Smooth muscle cell (in vitro differentiated cells): ENCODE measurements around the gene IMMP2L. TPM values are rescaled to one million over a fixed set of nuclear protein-coding genes. Genes with fewer than 3 reads are reported as not detected.

Experiments
- DNase-seq: peaks from one replicate; lab custom pipeline; 2025; ENCODE audit not compliant: unreplicated experiment; lab: John Stamatoyannopoulos, UW
- H2AFZ ChIP-seq: fragments of 200-600 bp; sonication (generic); 2 replicates; pipeline ENCODE4 v1.6.0; 2016; ENCODE audit warnings: antibody characterized with exemption, low read depth, mild to moderate bottlenecking
- H3F3A ChIP-seq: fragments of 200-600 bp; sonication (generic); 2 replicates; pipeline ENCODE4 v1.6.0; 2017; ENCODE audit warnings: antibody characterized with exemption, low read depth
- H3K27ac ChIP-seq: fragments of 200-600 bp; sonication (generic); 2 replicates; pipeline ENCODE4 v1.5.1; 2016; ENCODE audit warnings: low read depth, mild to moderate bottlenecking
- H3K27me3 ChIP-seq: fragments of 200-600 bp; sonication (generic); 2 replicates; pipeline ENCODE4 v1.6.1; 2016; ENCODE audit warnings: low read depth, mild to moderate bottlenecking
- H3K36me3 ChIP-seq: fragments of 200-600 bp; sonication (generic); 2 replicates; pipeline ENCODE4 v1.5.1; 2016; ENCODE audit warnings: low read depth
- H3K4me1 ChIP-seq: fragments of 200-600 bp; sonication (generic); 2 replicates; pipeline ENCODE4 v1.5.1; 2016; ENCODE audit warnings: low read depth
- H3K4me2 ChIP-seq: fragments of 200-600 bp; sonication (generic); 2 replicates; pipeline ENCODE4 v1.6.0; 2016; ENCODE audit warnings: mild to moderate bottlenecking
- H3K4me3 ChIP-seq: fragments of 200-600 bp; sonication (generic); 2 replicates; pipeline ENCODE4 v1.5.1; 2016; ENCODE audit warnings: mild to moderate bottlenecking
- H3K79me2 ChIP-seq: fragments of 200-600 bp; sonication (generic); 2 replicates; pipeline ENCODE4 v1.6.0; 2016; ENCODE audit warnings: low read depth, mild to moderate bottlenecking
- H3K9ac ChIP-seq: fragments of 200-600 bp; sonication (generic); 2 replicates; pipeline ENCODE4 v1.6.0; 2016; ENCODE audit warnings: low read depth
- H3K9me3 ChIP-seq: fragments of 200-600 bp; sonication (generic); replicated peaks from 2 replicates; pipeline ENCODE4 v1.5.1; 2016; ENCODE audit warnings: low read depth
- H4K20me1 ChIP-seq: fragments of 200-600 bp; sonication (generic); 2 replicates; pipeline ENCODE4 v1.6.0; 2016; ENCODE audit warnings: low read depth
- CTCF ChIP-seq: fragments of 200-600 bp; sonication (generic); IDR thresholded peaks from 2 replicates; pipeline ENCODE4 v1.5.1; 2017; ENCODE audit warnings: borderline replicate concordance, mild to moderate bottlenecking, antibody characterized with exemption; ENCODE audit not compliant: insufficient read depth, poor library complexity, severe bottlenecking
- WGBS: methylation state at CpG from one replicate; pipeline ENCODE4 v1.1.7; 2016; ENCODE audit warnings: low lambda C conversion rate; 5-methylcytosine and 5-hydroxymethylcytosine counted together
- polyA plus RNA-seq: library from polyadenylated mRNA; unstranded; fragments of >200 nt; fragmentation: Nextera tagmentation; extraction: Ambion mirVana; gene quantifications from 2 replicates; pipeline ENCODE4 v1.2.1, GENCODE V29; 2016
- total RNA-seq: library from RNA; depleted of rRNA; stranded (reverse); fragments of >200 nt; gene quantifications from 2 replicates; pipeline ENCODE4 v1.2.3, GENCODE V29; 2014

Gene IMMP2L
- total and polyA plus RNA-seq, 2 experiments from 2014 or later: 10.9 to 11.1 TPM

GRCh38 chr7:111057066-111057465 is 505.2 kb downstream of the IMMP2L start:
- no peak for DNase-seq
- no peaks in the 10 kb centered on the region for H3K9me3 ChIP-seq

GRCh38 chr7:111056371-111056770 is 505.9 kb downstream of the IMMP2L start:
- no peak overlapping the region for H2AFZ ChIP-seq
- WGBS: 94% methylated on average over 2 of the region's 2 CpGs
- H3K27ac ChIP-seq: no peak overlapping the region
- no peaks in the 10 kb centered on the region for H3F3A ChIP-seq
- H3K36me3 ChIP-seq: no peaks in the 10 kb centered on the region
- H3K9ac ChIP-seq: no peak overlapping the region
- H3K4me1 ChIP-seq: no peaks in the 10 kb centered on the region
- no peak for TF ChIP-seq CTCF
- H3K9me3 ChIP-seq: no peaks in the 10 kb centered on the region
- no peak overlapping the region for H3K4me2 ChIP-seq
- H3K79me2 ChIP-seq: no peaks in the 10 kb centered on the region
- H3K27me3 ChIP-seq: no peaks in the 10 kb centered on the region
- no peak for DNase-seq
- no peak overlapping the region for H3K4me3 ChIP-seq
- H4K20me1 ChIP-seq: no peaks in the 10 kb centered on the region

More at GRCh38 chr7:111057066-111057465, 505.2 kb downstream of the IMMP2L start:
- Histone ChIP-seq H3K4me2 (no peak overlapping the region), H2AFZ (no peak overlapping the region), H4K20me1 (no peaks in the 10 kb centered on the region), H3F3A (no peaks in the 10 kb centered on the region), H3K79me2 (no peaks in the 10 kb centered on the region), H3K27ac (no peak overlapping the region), H3K4me1 (no peaks in the 10 kb centered on the region), H3K36me3 (no peaks in the 10 kb centered on the region), H3K4me3 (no peak overlapping the region), H3K27me3 (no peaks in the 10 kb centered on the region), H3K9ac (no peak overlapping the region)
- TF ChIP-seq CTCF: no peak
- 95% methylated on average over 4 of the region's 4 CpGs for WGBS

- Histone ChIP-seq H3K9me3 (no peaks in the 10 kb centered on the region), H3K4me3 (no peak overlapping the region), H3K27me3 (no peaks in the 10 kb centered on the region), H3K79me2 (no peaks in the 10 kb centered on the region), H3F3A (no peaks in the 10 kb centered on the region), H3K4me1 (no peaks in the 10 kb centered on the region), H3K4me2 (no peak overlapping the region), H4K20me1 (no peaks in the 10 kb centered on the region), H3K36me3 (no peaks in the 10 kb centered on the region), H3K27ac (no peak overlapping the region), H3K9ac (no peak overlapping the region), H2AFZ (no peak overlapping the region)
- DNase-seq: no peak
- no peak for TF ChIP-seq CTCF
- WGBS: 95% methylated on average over 2 of the region's 2 CpGs
Observed at GRCh38 chr7:111053035-111053434, 509.3 kb downstream of the IMMP2L start.

- no peaks in the 10 kb centered on the region for H3K4me1 ChIP-seq
- H4K20me1 ChIP-seq: no peaks in the 10 kb centered on the region
- no peak overlapping the region for H3K27ac ChIP-seq
- no peaks in the 10 kb centered on the region for H3K79me2 ChIP-seq
- TF ChIP-seq CTCF: no peak
- no peak overlapping the region for H3K4me3 ChIP-seq
- H3F3A ChIP-seq: no peaks in the 10 kb centered on the region
- no peak overlapping the region for H3K9ac ChIP-seq
- WGBS: 80% methylated on average over 1 of the region's 1 CpG
- H3K27me3 ChIP-seq: no peaks in the 10 kb centered on the region
- no peak overlapping the region for H2AFZ ChIP-seq
- no peak overlapping the region for H3K4me2 ChIP-seq
- DNase-seq: no peak
- H3K36me3 ChIP-seq: no peaks in the 10 kb centered on the region
- no peaks in the 10 kb centered on the region for H3K9me3 ChIP-seq
Observed at GRCh38 chr7:111051832-111052231, 510.5 kb downstream of the IMMP2L start.
